ENCODE measurements around the gene MATCAP1. TPM values are rescaled to one million over a fixed set of nuclear protein-coding genes. Genes with fewer than 3 reads are reported as not detected.

The MATCAP1 gene
- total and polyA plus RNA-seq, 8 donors, result 36.8 to 66.9 (median 57.0) TPM

DNA sequence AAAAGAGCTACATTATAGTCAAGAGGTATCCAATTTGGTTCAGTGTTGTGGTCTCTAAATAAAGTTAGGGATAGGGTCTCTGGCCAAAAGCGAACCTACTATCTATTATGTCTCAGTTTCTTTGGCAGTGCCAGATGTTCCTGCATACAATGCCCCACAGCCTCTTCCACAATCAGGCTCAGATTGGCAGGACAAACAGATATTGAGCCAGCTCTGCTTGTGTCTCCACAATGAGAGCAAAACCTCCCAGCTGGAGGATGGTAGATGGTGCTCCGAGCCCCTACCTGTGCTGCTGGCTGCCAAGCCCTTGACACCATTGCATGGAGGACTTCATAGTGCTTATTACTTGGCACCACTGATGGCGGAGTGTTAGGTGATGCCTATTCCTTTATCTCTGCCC, 54.3 kb downstream of the MATCAP1 start:
- no peak for ATAC-seq
- intact Hi-C loops (cut with DNase I), result no loop called here
- no peak for TF ChIP-seq CTCF (IDR thresholded peaks at IDR 0.05)
- no peak for DNase-seq
- no peak overlapping the region for H3K4me3 ChIP-seq
- H3K4me1 ChIP-seq, result no peaks in the 10 kb centered on the region
- no peak overlapping the region for H3K27ac ChIP-seq
- peaks cover 0 to 89% of the 10 kb centered on the region in 2 donors for H3K36me3 ChIP-seq
- no peaks in the 10 kb centered on the region for H3K27me3 ChIP-seq
- H3K9me3 ChIP-seq, result no peaks in the 10 kb centered on the region

GRCh38 chr16:67128887-67129286, 54.9 kb downstream of the MATCAP1 start:
- Histone ChIP-seq H3K9me3 (no peaks in the 10 kb centered on the region), H3K27ac (no peak overlapping the region), H3K4me1 (no peaks in the 10 kb centered on the region), H3K36me3 (peaks cover 0 to 89% of the 10 kb centered on the region in 2 donors), H3K4me3 (no peak overlapping the region), H3K27me3 (no peaks in the 10 kb centered on the region)
- ATAC-seq (no peak), DNase-seq (no peak)
- no peak for TF ChIP-seq CTCF (IDR thresholded peaks at IDR 0.05)
- intact Hi-C loops (cut with DNase I), result no loop called here

GRCh38 chr16:67128417-67128816, 55.3 kb downstream of the MATCAP1 start:
- Histone ChIP-seq H3K36me3 (peaks cover 0 to 89% of the 10 kb centered on the region in 2 donors), H3K27ac (no peak overlapping the region), H3K9me3 (no peaks in the 10 kb centered on the region), H3K4me3 (no peak overlapping the region), H3K4me1 (no peaks in the 10 kb centered on the region), H3K27me3 (no peaks in the 10 kb centered on the region)
- TF ChIP-seq CTCF (IDR thresholded peaks at IDR 0.05), result no peak
- DNase-seq (no peak), ATAC-seq (no peak)
- intact Hi-C loops (cut with DNase I), result no loop called here

Small RNAs within 50 kb of the gene (microRNA-seq; reads per million reads assigned to microRNA genes)
- gene MIR328, result 142 to 156 reads per million in 2 donors

Other genes with a start within 250 kb of the MATCAP1 start
- 10 to 100 TPM; 81.7 to 82.5 TPM for gene CIAO2B, start 249.6 kb downstream of the MATCAP1 start, total RNA-seq
- gene CIAO2B, start 249.6 kb downstream of the MATCAP1 start, polyA plus RNA-seq (ENCODE audit: insufficient read length in 6 of 6), result 10 to 100 TPM; 70.9 to 84.0 (median 80.8) TPM
- gene CES2, start 248.4 kb downstream of the MATCAP1 start, total RNA-seq, result 10 to 100 TPM; 31.7 to 38.4 TPM
- gene CES2, start 248.4 kb downstream of the MATCAP1 start, polyA plus RNA-seq (ENCODE audit: insufficient read length in 6 of 6), result 10 to 100 TPM; 33.0 to 41.8 (median 35.7) TPM
- gene CES3, start 222.7 kb downstream of the MATCAP1 start, total RNA-seq, result 1 to 10 TPM in 1 of 2 donors, under 1 TPM in 1; 0.79 to 1.6 TPM
- gene CES3, start 222.7 kb downstream of the MATCAP1 start, polyA plus RNA-seq (ENCODE audit: insufficient read length in 6 of 6), result 1 to 10 TPM; 3.5 to 5.3 (median 4.8) TPM
- 10 to 100 TPM in 1 of 2 donors, 1 to 10 TPM in 1; 9.3 to 14.3 TPM for gene CES4A, start 195.4 kb downstream of the MATCAP1 start, total RNA-seq
- gene CES4A, start 195.4 kb downstream of the MATCAP1 start, polyA plus RNA-seq (ENCODE audit: insufficient read length in 6 of 6), result 10 to 100 TPM in 1 of 6 donors, 1 to 10 TPM in 5; 6.1 to 10.0 (median 7.8) TPM
- gene CBFB, start 154.8 kb downstream of the MATCAP1 start, total RNA-seq, result 10 to 100 TPM; 46.8 to 47.6 TPM
- gene CBFB, start 154.8 kb downstream of the MATCAP1 start, polyA plus RNA-seq (ENCODE audit: insufficient read length in 6 of 6), result 10 to 100 TPM; 58.4 to 69.9 (median 64.8) TPM
- 10 to 100 TPM; 12.3 to 21.7 TPM for gene PHAF1, start 74.0 kb downstream of the MATCAP1 start, total RNA-seq
- 10 to 100 TPM; 22.7 to 26.5 (median 23.6) TPM for gene PHAF1, start 74.0 kb downstream of the MATCAP1 start, polyA plus RNA-seq (ENCODE audit: insufficient read length in 6 of 6)
- 10 to 100 TPM; 18.6 to 29.4 TPM for gene B3GNT9, start 33.0 kb downstream of the MATCAP1 start, total RNA-seq
- gene B3GNT9, start 33.0 kb downstream of the MATCAP1 start, polyA plus RNA-seq (ENCODE audit: insufficient read length in 6 of 6), result 10 to 100 TPM; 16.2 to 25.7 (median 19.9) TPM
- gene TRADD, start 24.1 kb downstream of the MATCAP1 start, total RNA-seq, result 10 to 100 TPM; 25.1 to 25.5 TPM
- 1 to 10 TPM; 5.8 to 8.6 (median 7.8) TPM for gene TRADD, start 24.1 kb downstream of the MATCAP1 start, polyA plus RNA-seq (ENCODE audit: insufficient read length in 6 of 6)
- 10 to 100 TPM; 22.1 to 22.9 TPM for gene FBXL8, start 24.0 kb downstream of the MATCAP1 start, total RNA-seq
- gene FBXL8, start 24.0 kb downstream of the MATCAP1 start, polyA plus RNA-seq (ENCODE audit: insufficient read length in 6 of 6), result 1 to 10 TPM; 1.8 to 4.1 (median 3.2) TPM
- gene HSF4, start 19.2 kb downstream of the MATCAP1 start, total RNA-seq, result 10 to 100 TPM; 28.1 to 38.2 TPM
- gene HSF4, start 19.2 kb downstream of the MATCAP1 start, polyA plus RNA-seq (ENCODE audit: insufficient read length in 6 of 6), result 1 to 10 TPM; 2.5 to 5.9 (median 4.8) TPM
- gene NOL3, start 13.4 kb downstream of the MATCAP1 start, total RNA-seq, result 10 to 100 TPM; 29.5 to 36.7 TPM
- 10 to 100 TPM; 11.9 to 19.6 (median 17.3) TPM for gene NOL3, start 13.4 kb downstream of the MATCAP1 start, polyA plus RNA-seq (ENCODE audit: insufficient read length in 6 of 6)
- 10 to 100 TPM; 10.9 to 16.9 TPM for gene EXOC3L1, start 6.2 kb upstream of the MATCAP1 start, total RNA-seq
- 10 to 100 TPM in 2 of 6 donors, 1 to 10 TPM in 4; 7.5 to 13.7 (median 9.7) TPM for gene EXOC3L1, start 6.2 kb upstream of the MATCAP1 start, polyA plus RNA-seq (ENCODE audit: insufficient read length in 6 of 6)
- gene E2F4, start 8.2 kb upstream of the MATCAP1 start, total RNA-seq, result 10 to 100 TPM; 47.7 to 81.4 TPM
- gene E2F4, start 8.2 kb upstream of the MATCAP1 start, polyA plus RNA-seq (ENCODE audit: insufficient read length in 6 of 6), result 10 to 100 TPM; 45.7 to 70.8 (median 53.9) TPM
- 10 to 100 TPM; 14.8 to 21.2 TPM for gene ELMO3, start 15.2 kb upstream of the MATCAP1 start, total RNA-seq
- 1 to 10 TPM; 4.9 to 9.6 (median 6.8) TPM for gene ELMO3, start 15.2 kb upstream of the MATCAP1 start, polyA plus RNA-seq (ENCODE audit: insufficient read length in 6 of 6)
- 10 to 100 TPM; 43.8 to 56.9 TPM for gene TMEM208, start 43.2 kb upstream of the MATCAP1 start, total RNA-seq
- gene TMEM208, start 43.2 kb upstream of the MATCAP1 start, polyA plus RNA-seq (ENCODE audit: insufficient read length in 6 of 6), result 10 to 100 TPM; 23.1 to 26.4 (median 24.8) TPM
- 100 to 1,000 TPM in 1 of 2 donors, 10 to 100 TPM in 1; 68.4 to 132 TPM for gene FHOD1, start 63.5 kb upstream of the MATCAP1 start, total RNA-seq
- gene FHOD1, start 63.5 kb upstream of the MATCAP1 start, polyA plus RNA-seq (ENCODE audit: insufficient read length in 6 of 6), result 100 to 1,000 TPM; 161 to 300 (median 202) TPM
- gene SLC9A5, start 65.0 kb upstream of the MATCAP1 start, total RNA-seq, result 1 to 10 TPM; 3.2 to 4.0 TPM
- 10 to 100 TPM; 18.8 to 26.1 (median 22.6) TPM for gene SLC9A5, start 65.0 kb upstream of the MATCAP1 start, polyA plus RNA-seq (ENCODE audit: insufficient read length in 6 of 6)
- gene PLEKHG4, start 95.6 kb upstream of the MATCAP1 start, total RNA-seq, result 10 to 100 TPM; 24.9 to 28.5 TPM
- gene PLEKHG4, start 95.6 kb upstream of the MATCAP1 start, polyA plus RNA-seq (ENCODE audit: insufficient read length in 6 of 6), result 10 to 100 TPM; 28.8 to 40.3 (median 35.6) TPM
- under 1 TPM in 1 of 2 donors, not detected in 1; 0.73 TPM for gene KCTD19, start 142.8 kb upstream of the MATCAP1 start, total RNA-seq
- gene KCTD19, start 142.8 kb upstream of the MATCAP1 start, polyA plus RNA-seq (ENCODE audit: insufficient read length in 6 of 6), result 10 to 100 TPM in 1 of 6 donors, 1 to 10 TPM in 5; 6.9 to 13.1 (median 8.4) TPM
- 10 to 100 TPM in 1 of 2 donors, 1 to 10 TPM in 1; 3.0 to 19.5 TPM for gene LRRC36, start 142.9 kb upstream of the MATCAP1 start, total RNA-seq
- gene LRRC36, start 142.9 kb upstream of the MATCAP1 start, polyA plus RNA-seq (ENCODE audit: insufficient read length in 6 of 6), result 10 to 100 TPM; 46.6 to 73.6 (median 62.2) TPM
- gene TPPP3, start 209.5 kb upstream of the MATCAP1 start, total RNA-seq, result 10 to 100 TPM; 79.2 to 91.3 TPM
- gene TPPP3, start 209.5 kb upstream of the MATCAP1 start, polyA plus RNA-seq (ENCODE audit: insufficient read length in 6 of 6), result 100 to 1,000 TPM; 320 to 403 (median 367) TPM
- 10 to 100 TPM; 14.4 to 14.7 TPM for gene ZDHHC1, start 232.5 kb upstream of the MATCAP1 start, total RNA-seq
- 10 to 100 TPM; 16.5 to 24.1 (median 20.0) TPM for gene ZDHHC1, start 232.5 kb upstream of the MATCAP1 start, polyA plus RNA-seq (ENCODE audit: insufficient read length in 6 of 6)
- gene HSD11B2, start 247.2 kb upstream of the MATCAP1 start, total RNA-seq, result 1 to 10 TPM; 2.5 to 3.9 TPM
- gene HSD11B2, start 247.2 kb upstream of the MATCAP1 start, polyA plus RNA-seq (ENCODE audit: insufficient read length in 6 of 6), result 10 to 100 TPM; 36.9 to 81.1 (median 64.1) TPM